IgD-negative memory B cell (primary cell): ENCODE measurements around the gene MCRIP2. TPM values are rescaled to one million over a fixed set of nuclear protein-coding genes. Genes with fewer than 3 reads are reported as not detected.

Experiments
- H3K27ac Mint-ChIP-seq, 3 donors: one replicate each; pipeline ENCODE4 v1.8.0; 2020 to 2022; ENCODE audit warnings: mild to moderate bottlenecking in 3 of 3, mixed read lengths in 3 of 3, moderate library complexity in 1 of 3
- H3K27me3 Mint-ChIP-seq: one replicate; pipeline ENCODE4 v1.8.0; 2021; ENCODE audit warnings: mixed read lengths
- H3K36me3 Mint-ChIP-seq: one replicate; pipeline ENCODE4 v1.8.0; 2020; ENCODE audit warnings: mild to moderate bottlenecking, mixed read lengths
- H3K4me1 Mint-ChIP-seq, 3 donors: one replicate each; pipeline ENCODE4 v1.8.0; 2020 to 2022; ENCODE audit warnings: mixed read lengths in 3 of 3, mild to moderate bottlenecking in 1 of 3
- H3K4me3 Mint-ChIP-seq, 4 donors: one replicate each; pipeline ENCODE4 v1.8.0; 2020 to 2022; ENCODE audit warnings: mild to moderate bottlenecking in 4 of 4, mixed read lengths in 4 of 4, moderate library complexity in 3 of 4
- H3K9me3 Mint-ChIP-seq, 3 donors: one replicate each; pipeline ENCODE4 v1.8.0; 2020 to 2021; ENCODE audit warnings: mixed read lengths in 3 of 3, mild to moderate bottlenecking in 1 of 3
- polyA plus RNA-seq: library from polyadenylated mRNA; unstranded; fragments of 300-500 nt; fragmentation: Illumina TruSeq; gene quantifications from one replicate; pipeline ENCODE4 v1.2.3, GENCODE V29; 2021

MCRIP2 gene
- polyA plus RNA-seq, 1 donor from 2014 or later: 52.8 TPM

DNA sequence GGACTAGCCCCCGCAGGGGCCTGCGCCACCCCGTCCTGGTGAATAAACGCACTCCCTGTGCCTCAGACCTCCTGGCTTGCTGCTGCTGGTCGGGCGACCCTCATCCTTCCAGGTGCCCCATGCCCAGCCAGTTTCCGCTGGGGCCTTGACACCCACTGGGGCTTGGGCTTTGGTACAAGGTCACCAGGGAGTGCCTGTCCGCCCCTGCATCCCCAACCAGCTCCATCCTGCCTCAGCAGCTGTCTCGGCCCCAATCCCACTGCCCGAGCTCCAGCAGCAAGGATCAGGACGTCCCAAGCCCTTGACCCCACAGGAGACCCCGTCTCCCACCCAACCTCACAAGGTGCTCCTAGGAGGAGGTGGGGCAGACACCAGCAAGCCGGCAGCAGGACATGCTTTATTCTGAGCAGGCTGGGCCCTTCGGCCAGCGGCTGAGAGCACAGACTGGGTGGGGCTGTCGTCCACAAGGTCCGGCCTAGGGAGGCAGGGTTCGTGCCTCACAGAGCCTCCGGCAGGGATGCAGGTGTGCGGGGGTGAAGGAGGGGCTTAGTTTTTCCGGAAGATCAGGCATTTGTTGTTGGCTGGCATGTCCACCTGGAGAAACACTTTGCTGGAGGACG lies 7.5 kb upstream of the MCRIP2 start:
- H3K9me3 Mint-ChIP-seq: peaks cover 0 to 2% (median 0%) of the 10 kb centered on the region in 3 donors
- peak overlapping the region in 2 of 3 donors; percentile 31 to 71 for H3K27ac Mint-ChIP-seq
- H3K4me3 Mint-ChIP-seq: peak overlapping the region in 2 of 4 donors; percentile 52 to 70
- H3K4me1 Mint-ChIP-seq: peaks cover 4 to 14% (median 10%) of the 10 kb centered on the region in 3 donors
- H3K36me3 Mint-ChIP-seq: no peaks in the 10 kb centered on the region
- peaks cover 3% of the 10 kb centered on the region for H3K27me3 Mint-ChIP-seq

DNA sequence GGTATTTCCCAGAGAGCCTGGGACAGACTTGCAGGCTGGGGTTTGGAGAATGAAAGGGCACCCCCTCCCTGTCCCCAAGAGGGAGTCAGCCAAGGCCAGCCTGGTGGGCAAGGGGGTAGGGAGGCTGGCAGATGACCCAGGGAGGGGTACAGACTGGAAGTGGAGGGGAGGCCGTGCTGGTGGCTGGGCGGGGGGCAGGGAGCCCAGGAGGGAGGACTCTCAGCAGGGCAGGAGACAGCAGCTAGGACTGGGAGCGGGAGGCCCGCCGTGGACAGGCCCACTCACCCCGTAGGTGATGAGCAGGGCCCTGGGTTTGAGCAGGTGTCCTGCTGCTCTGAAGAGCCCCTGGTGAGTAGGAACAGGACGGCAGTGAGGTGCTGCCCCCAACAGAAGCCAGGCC lies 6.6 kb upstream of the MCRIP2 start:
- Mint-ChIP-seq H3K9me3 (peaks cover 0 to 2% (median 0%) of the 10 kb centered on the region in 3 donors), H3K4me1 (peaks cover 10 to 19% (median 13%) of the 10 kb centered on the region in 3 donors), H3K4me3 (peak overlapping the region; percentile 25 to 83 (median 46)), H3K27me3 (peaks cover 3% of the 10 kb centered on the region), H3K27ac (peak overlapping the region in 1 of 3 donors; percentile 71), H3K36me3 (no peaks in the 10 kb centered on the region)

DNA sequence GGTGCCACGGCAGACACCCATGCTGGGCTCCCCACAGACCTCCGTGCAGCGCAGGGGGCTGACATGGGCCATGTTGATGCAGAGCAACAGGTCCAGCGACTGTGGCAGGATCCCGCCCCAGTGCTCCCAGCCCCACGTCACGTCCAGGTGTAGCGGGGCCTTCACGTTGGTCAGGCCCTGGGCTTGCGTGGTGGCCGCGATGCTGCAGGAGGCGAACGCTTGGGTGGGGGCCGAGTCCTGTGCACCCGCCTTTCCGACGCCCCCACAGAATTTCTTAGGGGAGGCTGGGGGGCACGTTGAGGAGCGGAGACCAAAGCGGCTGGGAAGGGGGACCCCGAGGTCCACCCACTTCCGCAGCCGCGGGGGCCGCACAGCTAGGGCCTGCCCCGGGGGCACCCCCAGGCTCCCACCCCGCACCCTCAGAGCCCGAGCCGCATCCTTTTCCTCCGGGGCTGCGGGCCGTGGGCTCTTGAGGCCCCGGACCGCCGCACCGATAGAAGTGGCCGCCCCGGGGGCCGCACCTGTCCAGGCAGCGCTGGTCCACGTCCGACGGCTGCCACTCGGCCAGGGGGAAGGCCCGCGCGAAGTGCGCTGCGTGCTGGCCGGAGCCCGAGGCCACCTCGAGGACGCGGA lies 5.9 kb upstream of the MCRIP2 start:
- H3K27me3 Mint-ChIP-seq: peaks cover 3% of the 10 kb centered on the region
- peak overlapping the region; percentile 68 to 100 (median 98) for H3K4me3 Mint-ChIP-seq
- peak overlapping the region in 2 of 3 donors; percentile 100 for H3K27ac Mint-ChIP-seq
- peaks cover 0 to 2% (median 0%) of the 10 kb centered on the region in 3 donors for H3K9me3 Mint-ChIP-seq
- H3K4me1 Mint-ChIP-seq: peaks cover 12 to 19% (median 13%) of the 10 kb centered on the region in 3 donors
- no peaks in the 10 kb centered on the region for H3K36me3 Mint-ChIP-seq

DNA sequence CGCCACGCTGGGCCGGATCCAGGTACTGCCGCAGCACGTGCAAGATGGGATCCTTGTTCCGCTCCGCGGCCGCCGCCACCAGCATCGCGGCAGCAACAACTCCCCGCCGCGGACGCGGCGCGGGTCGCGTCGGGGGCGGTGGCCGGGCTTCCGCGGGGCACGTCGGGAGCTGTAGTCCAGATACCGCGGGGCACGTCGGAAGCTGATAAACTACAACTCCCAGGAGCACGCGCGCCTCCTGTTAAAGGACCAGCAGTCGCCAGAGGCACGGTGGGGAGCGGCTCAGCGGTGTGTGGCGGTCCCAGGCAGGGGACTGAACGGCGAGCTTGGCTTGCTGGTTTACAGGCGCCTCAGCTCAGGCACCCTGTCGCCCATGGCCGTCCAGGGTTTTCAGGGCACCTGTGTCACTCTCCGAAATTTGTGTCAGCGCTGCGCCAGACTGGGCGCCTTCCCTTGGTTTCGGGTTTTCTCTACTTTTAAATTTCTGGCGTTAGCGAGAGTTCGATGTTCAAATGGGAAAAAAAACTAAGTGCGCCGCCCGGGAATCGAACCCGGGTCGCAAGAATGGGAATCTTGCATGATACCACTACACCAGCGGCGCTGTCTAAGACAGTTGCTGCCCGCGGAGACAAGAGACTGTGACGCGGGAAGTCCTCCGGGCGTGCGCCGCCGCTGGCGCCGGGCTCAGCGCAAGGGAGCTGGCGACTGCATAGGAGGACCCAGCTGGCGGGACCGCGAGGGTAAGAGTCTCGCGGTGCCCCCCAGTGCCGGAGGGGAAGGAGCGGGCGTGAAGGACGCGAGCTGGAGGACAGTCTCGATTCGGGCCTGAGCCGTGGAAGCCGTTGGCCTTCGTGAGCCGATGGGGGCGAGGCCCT lies 5.2 kb upstream of the MCRIP2 start, which contains the start of gene METTL26:
METTL26 (minus strand) TSS at position 100 of the 875 bp plus-strand sequence; CDS start at position 85, 15 bp downstream.
- Mint-ChIP-seq H3K27me3 (peaks cover 3% of the 10 kb centered on the region), H3K36me3 (no peaks in the 10 kb centered on the region), H3K4me1 (peaks cover 12 to 19% (median 13%) of the 10 kb centered on the region in 3 donors), H3K9me3 (peaks cover 0 to 2% (median 0%) of the 10 kb centered on the region in 3 donors), H3K4me3 (peak within 1 kb of the TSS; percentile 96 to 100 (median 100)), H3K27ac (peak within 1 kb of the TSS; percentile 99 to 100 (median 100))

DNA sequence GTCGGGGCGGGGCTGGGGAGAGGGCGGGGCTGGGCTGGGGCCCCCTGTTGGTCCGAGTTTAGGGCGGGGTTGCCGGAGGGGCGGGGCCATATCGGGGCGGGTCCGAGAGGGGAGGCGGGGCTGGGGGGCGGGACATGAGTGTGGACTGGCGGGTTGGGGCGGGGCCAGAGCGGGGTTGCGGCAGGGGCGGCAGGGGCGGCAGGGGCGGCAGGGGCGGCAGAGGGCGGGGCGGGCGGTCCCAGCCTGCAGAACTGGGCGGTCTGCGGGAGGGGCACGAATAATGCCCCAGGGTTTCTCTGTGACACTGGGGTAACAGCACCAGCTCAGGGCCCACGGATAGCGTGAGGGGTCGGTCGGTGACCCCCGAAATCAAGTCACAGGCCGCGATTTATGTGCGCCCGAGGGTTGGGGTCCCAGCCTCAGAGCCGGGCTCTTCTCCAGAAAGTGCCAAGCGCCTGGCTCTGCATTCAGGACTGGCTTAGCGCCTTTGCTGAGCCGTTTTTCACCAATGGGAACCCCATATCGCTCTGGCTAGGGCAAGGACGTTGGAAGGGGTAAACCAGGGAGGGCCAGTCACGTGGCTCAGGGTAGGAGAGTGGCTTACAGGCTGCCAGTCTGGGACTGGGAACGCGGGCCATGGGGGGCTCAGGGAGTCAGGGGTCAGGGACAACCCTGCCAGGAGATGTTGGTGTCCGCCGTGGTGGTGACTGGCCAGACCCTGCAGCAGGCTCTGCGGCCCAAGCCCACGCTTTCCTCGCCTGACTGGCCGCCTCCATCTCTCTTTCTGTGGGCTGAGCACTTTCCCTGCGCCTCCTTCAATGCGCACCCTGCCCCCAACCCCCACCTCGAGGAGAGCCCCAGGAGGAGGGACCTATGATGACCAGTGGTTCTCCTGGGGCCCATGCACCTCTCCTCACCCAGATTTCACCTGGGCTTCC lies 4.3 kb upstream of the MCRIP2 start:
- Mint-ChIP-seq H3K36me3 (no peaks in the 10 kb centered on the region), H3K27me3 (peaks cover 3% of the 10 kb centered on the region), H3K9me3 (peaks cover 0 to 2% (median 0%) of the 10 kb centered on the region in 3 donors), H3K4me3 (peak overlapping the region; percentile 96 to 100 (median 100)), H3K27ac (peak overlapping the region; percentile 99 to 100 (median 100)), H3K4me1 (peaks cover 12 to 19% (median 13%) of the 10 kb centered on the region in 3 donors)

DNA sequence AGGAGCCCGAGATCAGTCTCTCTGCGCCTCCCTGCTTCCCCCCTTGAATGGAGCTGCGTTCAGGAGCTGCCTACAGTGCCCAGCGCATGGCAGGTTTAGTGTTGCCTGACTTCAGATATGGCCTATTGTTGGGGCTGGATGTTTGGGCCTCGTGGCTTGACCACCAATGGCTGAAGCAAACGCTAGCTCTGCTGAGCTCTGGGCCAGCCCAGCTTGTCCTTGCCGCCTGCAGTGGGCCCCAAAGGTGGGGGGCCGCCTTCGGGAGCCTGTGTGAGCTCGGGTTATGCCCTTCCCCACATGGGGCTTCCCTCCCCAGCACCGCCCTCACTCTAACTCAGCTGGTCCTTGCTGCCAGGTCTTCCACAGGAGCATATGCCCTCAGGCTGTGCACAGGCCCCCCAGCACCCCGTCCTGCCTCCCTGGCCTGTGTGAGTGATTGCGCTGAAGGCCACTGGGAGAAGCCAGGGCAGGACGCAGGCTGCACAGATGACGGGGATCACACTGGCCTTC lies 3.5 kb upstream of the MCRIP2 start:
- Mint-ChIP-seq H3K36me3 (no peaks in the 10 kb centered on the region), H3K27ac (no peak overlapping the region), H3K27me3 (peaks cover 3% of the 10 kb centered on the region), H3K4me3 (peak overlapping the region in 3 of 4 donors; percentile 52 to 100 (median 67)), H3K4me1 (peaks cover 12 to 19% (median 13%) of the 10 kb centered on the region in 3 donors), H3K9me3 (peaks cover 0 to 2% (median 0%) of the 10 kb centered on the region in 3 donors)

DNA sequence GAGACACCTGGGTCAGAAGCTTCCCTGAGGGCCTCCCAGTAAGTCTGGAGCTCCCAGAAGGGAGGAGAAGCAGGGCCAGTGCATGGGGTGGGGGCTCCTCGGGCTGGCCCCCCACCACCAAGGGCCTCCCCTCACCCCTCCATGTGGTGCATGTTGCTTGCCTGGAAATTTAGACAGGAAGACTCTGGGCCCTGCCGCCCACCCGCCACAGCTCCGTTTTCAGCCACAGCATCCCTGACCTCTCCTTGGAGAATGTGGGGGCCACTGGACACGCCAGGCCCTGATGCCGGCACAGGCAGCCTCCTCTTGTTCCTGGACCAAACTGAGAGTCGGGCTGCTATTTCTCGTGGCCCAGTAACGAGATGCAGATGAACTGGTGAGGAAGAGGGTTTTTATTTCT lies 2.8 kb upstream of the MCRIP2 start:
- Mint-ChIP-seq H3K27me3 (peaks cover 3% of the 10 kb centered on the region), H3K27ac (peak overlapping the region; percentile 46 to 86 (median 85)), H3K4me1 (peaks cover 13 to 21% (median 14%) of the 10 kb centered on the region in 3 donors), H3K4me3 (peak overlapping the region in 2 of 4 donors; percentile 63 to 90), H3K36me3 (no peaks in the 10 kb centered on the region), H3K9me3 (peaks cover 0 to 2% (median 0%) of the 10 kb centered on the region in 3 donors)

DNA sequence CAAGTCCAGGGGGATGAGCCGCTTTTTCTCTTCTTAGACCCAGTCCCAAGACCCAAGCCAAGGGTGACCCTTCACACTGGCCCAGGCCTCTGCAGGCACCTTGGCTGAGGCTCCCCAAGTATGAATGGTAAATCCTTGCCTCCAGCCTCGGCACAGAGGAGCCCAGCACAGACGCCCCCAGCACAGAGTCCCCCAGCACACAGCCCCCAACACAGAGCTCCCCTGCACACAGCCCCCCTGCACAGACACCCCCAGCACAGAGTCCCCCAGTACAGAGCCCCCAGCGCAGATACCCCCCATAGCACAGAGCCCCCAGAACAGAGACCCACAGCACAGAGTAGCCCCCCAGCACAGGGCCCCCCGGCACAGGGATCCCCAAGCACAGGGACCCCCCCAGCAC lies 1.0 kb upstream of the MCRIP2 start:
- Mint-ChIP-seq H3K27ac (peak overlapping the region in 1 of 3 donors; percentile 67), H3K4me3 (peak overlapping the region in 3 of 4 donors; percentile 38 to 85 (median 57)), H3K27me3 (peaks cover 3% of the 10 kb centered on the region), H3K4me1 (peaks cover 13 to 22% (median 19%) of the 10 kb centered on the region in 3 donors), H3K9me3 (peaks cover 0 to 2% (median 0%) of the 10 kb centered on the region in 3 donors), H3K36me3 (no peaks in the 10 kb centered on the region)

DNA sequence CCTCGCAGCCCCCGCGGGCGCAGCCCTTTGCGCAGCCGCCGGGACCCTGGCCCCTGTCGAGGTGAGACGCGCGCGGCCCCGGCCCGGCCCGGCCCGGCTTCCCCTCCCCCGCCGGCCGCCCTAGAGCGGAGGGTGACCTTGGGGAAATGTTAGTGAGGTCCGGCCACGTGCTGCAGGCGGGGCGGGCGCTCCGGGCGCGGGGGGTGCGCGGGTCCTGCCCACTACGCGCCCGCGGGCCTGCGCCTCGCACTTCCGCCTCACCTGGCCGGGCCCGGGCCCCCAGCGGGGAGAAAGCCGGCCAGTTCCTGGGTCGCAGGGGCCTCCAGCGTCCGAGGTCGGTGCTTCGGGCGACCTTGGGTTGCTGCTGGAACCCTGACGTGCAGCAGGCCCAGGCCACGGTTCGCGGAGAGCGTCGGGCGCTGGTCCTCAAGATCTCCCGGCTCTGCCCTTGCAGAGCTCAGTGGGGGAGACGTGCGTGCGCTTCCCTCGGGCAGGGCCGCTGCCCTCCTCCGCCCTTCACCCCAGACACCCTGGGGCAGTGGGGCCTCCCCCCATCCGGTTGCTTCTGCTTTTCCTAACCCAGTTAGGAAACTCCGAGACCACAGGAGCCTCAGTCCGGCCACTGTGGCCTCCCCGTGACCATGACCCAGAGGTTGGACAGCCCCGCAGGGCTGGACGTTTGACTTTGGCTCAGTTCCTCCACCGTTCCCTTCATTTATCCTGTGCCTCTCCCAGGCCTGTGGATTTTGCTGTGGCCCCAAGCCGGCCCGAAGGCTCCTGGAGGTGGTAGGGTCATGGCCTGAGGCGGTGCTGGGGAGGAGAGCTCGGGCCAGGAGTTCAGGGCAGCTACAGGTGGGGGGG lies 791 bp downstream of the MCRIP2 start:
- peaks cover 7 to 21% (median 21%) of the 10 kb centered on the region in 3 donors for H3K4me1 Mint-ChIP-seq
- H3K4me3 Mint-ChIP-seq: peak overlapping the region; percentile 60 to 87 (median 78)
- no peaks in the 10 kb centered on the region for H3K9me3 Mint-ChIP-seq
- no peaks in the 10 kb centered on the region for H3K27me3 Mint-ChIP-seq
- peak overlapping the region; percentile 16 to 80 (median 53) for H3K27ac Mint-ChIP-seq
- no peaks in the 10 kb centered on the region for H3K36me3 Mint-ChIP-seq

DNA sequence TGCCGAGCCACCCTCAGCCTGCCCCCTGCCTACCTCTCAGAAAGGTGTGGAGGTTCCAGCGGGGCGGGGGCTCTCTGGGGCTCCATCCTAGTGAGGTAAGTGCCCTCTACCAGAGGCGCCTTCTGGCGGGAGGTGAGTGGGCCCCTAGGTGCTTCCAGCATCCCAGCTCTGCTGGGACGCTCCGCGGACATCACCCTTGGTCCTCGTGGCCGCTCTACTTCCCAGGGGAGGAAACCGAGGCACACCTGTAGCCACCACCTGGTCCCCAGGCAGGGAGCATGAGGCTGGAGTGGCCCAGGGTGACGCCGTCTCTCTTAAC lies 1.4 kb downstream of the MCRIP2 start:
- peak overlapping the region; percentile 68 to 87 (median 78) for H3K4me3 Mint-ChIP-seq
- H3K27me3 Mint-ChIP-seq: no peaks in the 10 kb centered on the region
- peaks cover 7 to 21% (median 18%) of the 10 kb centered on the region in 3 donors for H3K4me1 Mint-ChIP-seq
- no peaks in the 10 kb centered on the region for H3K36me3 Mint-ChIP-seq
- no peaks in the 10 kb centered on the region for H3K9me3 Mint-ChIP-seq
- peak overlapping the region; percentile 16 to 80 (median 53) for H3K27ac Mint-ChIP-seq

DNA sequence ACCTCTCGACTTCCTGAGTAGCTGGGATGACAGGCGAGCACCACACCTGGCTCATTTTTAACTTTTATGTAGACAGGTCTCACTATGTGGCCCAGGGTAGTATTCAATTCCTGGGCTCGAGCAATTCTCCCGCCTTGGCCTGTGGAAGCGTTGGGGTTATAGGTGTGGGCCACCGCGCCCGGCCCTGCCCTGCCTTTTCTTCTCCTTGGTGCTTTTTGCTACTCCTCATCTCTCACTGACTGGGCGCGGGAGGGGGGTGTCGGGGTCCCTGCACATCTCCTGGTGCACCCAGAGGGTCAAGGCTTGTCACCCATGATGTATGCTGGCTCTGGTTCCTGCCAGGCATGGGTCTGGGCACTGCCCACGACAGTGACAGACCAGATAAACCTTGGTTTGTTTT lies 2.9 kb downstream of the MCRIP2 start:
- no peaks in the 10 kb centered on the region for H3K9me3 Mint-ChIP-seq
- H3K36me3 Mint-ChIP-seq: no peaks in the 10 kb centered on the region
- H3K27ac Mint-ChIP-seq: no peak overlapping the region
- peak overlapping the region in 2 of 4 donors; percentile 60 to 79 for H3K4me3 Mint-ChIP-seq
- H3K4me1 Mint-ChIP-seq: peaks cover 0 to 13% (median 13%) of the 10 kb centered on the region in 3 donors
- no peaks in the 10 kb centered on the region for H3K27me3 Mint-ChIP-seq

DNA sequence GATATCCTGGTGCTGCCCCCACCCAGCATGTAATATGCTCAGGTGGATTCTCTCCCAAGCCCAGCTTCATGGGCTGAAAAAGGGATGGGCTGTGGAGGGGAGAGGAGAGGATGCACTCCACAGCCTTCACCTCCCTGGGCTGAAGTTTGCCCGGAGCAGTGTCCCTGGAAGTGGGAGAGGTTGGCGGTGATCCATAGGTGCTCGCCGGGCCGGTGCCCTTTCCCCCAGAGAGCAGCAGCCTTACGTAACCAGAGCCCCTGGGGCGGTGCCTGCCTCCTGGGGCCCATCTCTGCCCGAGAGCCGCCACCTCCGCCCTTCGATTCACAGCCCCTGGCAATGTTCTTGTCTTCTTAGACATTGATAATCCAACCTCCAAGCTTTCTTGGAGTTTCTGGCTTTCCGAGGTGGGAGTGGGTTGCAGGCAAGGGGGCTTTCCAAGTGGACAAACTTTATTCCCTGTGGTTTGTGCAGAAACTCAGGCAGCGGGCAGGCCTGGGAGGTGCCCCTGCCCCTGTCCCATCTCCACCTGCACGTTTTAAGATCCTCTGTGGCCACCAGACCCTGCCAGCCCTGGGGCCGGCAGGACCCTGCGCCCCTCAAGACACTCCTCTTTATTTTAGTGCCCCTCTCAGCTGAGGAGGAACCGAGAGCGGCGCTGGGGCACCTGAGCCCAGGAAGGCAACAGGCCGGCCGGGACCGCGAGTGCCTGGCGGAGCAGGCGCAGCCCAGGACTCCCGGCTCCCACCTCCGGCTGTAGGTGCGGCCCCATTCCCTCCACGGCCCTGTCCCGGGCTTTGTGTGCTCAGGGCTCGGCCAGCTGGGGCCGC lies 4.4 kb downstream of the MCRIP2 start:
- Mint-ChIP-seq H3K4me3 (peak overlapping the region in 1 of 4 donors; percentile 50), H3K27ac (no peak overlapping the region), H3K4me1 (peaks cover 0 to 13% (median 11%) of the 10 kb centered on the region in 3 donors), H3K9me3 (no peaks in the 10 kb centered on the region), H3K27me3 (no peaks in the 10 kb centered on the region), H3K36me3 (no peaks in the 10 kb centered on the region)
